GM18909 (cell line): ENCODE results near the gene PSMC1.
"Not testable (repeated sequence)": the region's sequence is repeated elsewhere in the genome, so short reads cannot be mapped to it uniquely, and the experiment has no call there.

Source experiments
- ATAC-seq: cut with Tn5 transposase; IDR thresholded peaks from one replicate; pipeline ENCODE4 v1.9.1; 2021; ENCODE audit warnings: mild to moderate bottlenecking; ENCODE audit not compliant: unreplicated experiment, poor library complexity

Gene PSMC1

GRCh38 chr14:90256354-90257131 lies at the start of gene PSMC1:
PSMC1 (plus strand) TSS chr14:90256553; CDS start chr14:90256598, 45 bp downstream.
- peak; percentile 97 for ATAC-seq

GRCh38 chr14:90213099-90213748 lies 43.1 kb upstream of the PSMC1 start:
- ATAC-seq, result no peak

GRCh38 chr14:90228478-90228877 lies 27.9 kb upstream of the PSMC1 start:
- ATAC-seq, result no peak

GRCh38 chr14:90229942-90230341 lies 26.4 kb upstream of the PSMC1 start:
- ATAC-seq, result not testable (repeated sequence)

GRCh38 chr14:90235179-90235976 lies 21.0 kb upstream of the PSMC1 start:
- ATAC-seq, result peak; percentile 86

GRCh38 chr14:90239139-90239538 lies 17.2 kb upstream of the PSMC1 start:
- ATAC-seq, result no peak

- ATAC-seq, result no peak
Measured at GRCh38 chr14:90242444-90242843, 13.9 kb upstream of the PSMC1 start.

GRCh38 chr14:90246936-90247335 lies 9.4 kb upstream of the PSMC1 start:
- no peak for ATAC-seq

GRCh38 chr14:90247441-90247840 lies 8.9 kb upstream of the PSMC1 start:
- ATAC-seq, result not testable (repeated sequence)

GRCh38 chr14:90248594-90248993 lies 7.8 kb upstream of the PSMC1 start:
- no peak for ATAC-seq

GRCh38 chr14:90253826-90254225 lies 2.5 kb upstream of the PSMC1 start:
- ATAC-seq, result no peak

- ATAC-seq, result no peak
Measured at GRCh38 chr14:90255871-90256270, 482 bp upstream of the PSMC1 start.

- peak; percentile 91 for ATAC-seq
Measured at GRCh38 chr14:90263748-90264449, 7.5 kb downstream of the PSMC1 start.

GRCh38 chr14:90266441-90267154 lies 10.2 kb downstream of the PSMC1 start:
- no peak for ATAC-seq

- ATAC-seq, result no peak
Measured at GRCh38 chr14:90268420-90268819, 12.1 kb downstream of the PSMC1 start.

GRCh38 chr14:90272523-90272922 lies 16.2 kb downstream of the PSMC1 start:
- no peak for ATAC-seq

GRCh38 chr14:90273532-90273931 lies 17.2 kb downstream of the PSMC1 start:
- ATAC-seq, result no peak

GRCh38 chr14:90274019-90274418 lies 17.7 kb downstream of the PSMC1 start:
- no peak for ATAC-seq

GRCh38 chr14:90274808-90275457 lies 18.6 kb downstream of the PSMC1 start:
- no peak for ATAC-seq
